Measurements from ENCODE around the gene PTPN11.
"Not testable (repeated sequence)": the region's sequence is repeated elsewhere in the genome, so short reads cannot be mapped to it uniquely, and the experiment has no call there.

Gene PTPN11

GRCh38 chr12:112515868-112516267 lies 97.1 kb downstream of the PTPN11 start:
- Histone ChIP-seq H4K20me1 (ENCODE audit: insufficient read depth, low read length) (no peaks in the 10 kb centered on the region), H3K4me2 (ENCODE audit: insufficient read depth, low read length) (no peak overlapping the region), H3K4me3 (ENCODE audit: low read depth in 1 of 2, low read length in 2 of 2) (no peak overlapping the region), H3K27ac (ENCODE audit: low read length) (no peak overlapping the region), H2AFZ (ENCODE audit: low read depth, low read length) (no peak overlapping the region), H3K27me3 (ENCODE audit: insufficient read depth, low read length, poor library complexity) (no peaks in the 10 kb centered on the region), H3K36me3 (ENCODE audit: insufficient read depth, low read length) (peaks cover 7% of the 10 kb centered on the region; the same call in 1 of the 2 replicates), H3K9ac (ENCODE audit: low read depth, low read length) (no peak overlapping the region), H3K9me3 (ENCODE audit: insufficient read depth, low read length, severe bottlenecking) (no peaks in the 10 kb centered on the region), H3K4me1 (ENCODE audit: insufficient read depth, low read length) (no peaks in the 10 kb centered on the region), H3K79me2 (ENCODE audit: insufficient read depth, low read length) (no peaks in the 10 kb centered on the region)
- TF ChIP-seq EZH2 (IDR thresholded peaks at IDR 0.05; ENCODE audit: borderline replicate concordance, low read depth, low read length, severe bottlenecking): no peak
- TF ChIP-seq CTCF (IDR thresholded peaks at IDR 0.05; ENCODE audit: borderline replicate concordance, extremely low read depth, low read length, poor library complexity, severe bottlenecking): no peak
- DNase-seq: no peak
- ATAC-seq (ENCODE audit: insufficient read depth, low read depth): no peak

- DNase-seq (no peak), ATAC-seq (ENCODE audit: insufficient read depth, low read depth) (no peak)
- Histone ChIP-seq H3K36me3 (ENCODE audit: insufficient read depth, low read length) (no peaks in the 10 kb centered on the region), H3K4me1 (ENCODE audit: insufficient read depth, low read length) (no peaks in the 10 kb centered on the region), H3K27ac (ENCODE audit: low read length) (no peak overlapping the region), H3K9ac (ENCODE audit: low read depth, low read length) (no peak overlapping the region), H3K27me3 (ENCODE audit: insufficient read depth, low read length, poor library complexity) (no peaks in the 10 kb centered on the region), H3K4me3 (ENCODE audit: low read depth in 1 of 2, low read length in 2 of 2) (no peak overlapping the region), H3K4me2 (ENCODE audit: insufficient read depth, low read length) (no peak overlapping the region), H4K20me1 (ENCODE audit: insufficient read depth, low read length) (no peaks in the 10 kb centered on the region), H3K79me2 (ENCODE audit: insufficient read depth, low read length) (no peaks in the 10 kb centered on the region), H2AFZ (ENCODE audit: low read depth, low read length) (no peak overlapping the region), H3K9me3 (ENCODE audit: insufficient read depth, low read length, severe bottlenecking) (no peaks in the 10 kb centered on the region)
- TF ChIP-seq EZH2 (IDR thresholded peaks at IDR 0.05; ENCODE audit: borderline replicate concordance, low read depth, low read length, severe bottlenecking): no peak
- no peak for TF ChIP-seq CTCF (IDR thresholded peaks at IDR 0.05; ENCODE audit: borderline replicate concordance, extremely low read depth, low read length, poor library complexity, severe bottlenecking)
Measured at GRCh38 chr12:112517730-112518364, 99.1 kb downstream of the PTPN11 start.

- Histone ChIP-seq H3K36me3 (ENCODE audit: insufficient read depth, low read length) (no peaks in the 10 kb centered on the region), H2AFZ (ENCODE audit: low read depth, low read length) (no peak overlapping the region), H4K20me1 (ENCODE audit: insufficient read depth, low read length) (no peaks in the 10 kb centered on the region), H3K9me3 (ENCODE audit: insufficient read depth, low read length, severe bottlenecking) (no peaks in the 10 kb centered on the region), H3K27ac (ENCODE audit: low read length) (no peak overlapping the region), H3K9ac (ENCODE audit: low read depth, low read length) (no peak overlapping the region), H3K27me3 (ENCODE audit: insufficient read depth, low read length, poor library complexity) (no peaks in the 10 kb centered on the region), H3K79me2 (ENCODE audit: insufficient read depth, low read length) (no peaks in the 10 kb centered on the region), H3K4me2 (ENCODE audit: insufficient read depth, low read length) (no peak overlapping the region), H3K4me3 (ENCODE audit: low read depth in 1 of 2, low read length in 2 of 2) (no peak overlapping the region), H3K4me1 (ENCODE audit: insufficient read depth, low read length) (no peaks in the 10 kb centered on the region)
- ATAC-seq (ENCODE audit: insufficient read depth, low read depth): no peak
- TF ChIP-seq EZH2 (IDR thresholded peaks at IDR 0.05; ENCODE audit: borderline replicate concordance, low read depth, low read length, severe bottlenecking) (no peak), CTCF (IDR thresholded peaks at IDR 0.05; ENCODE audit: borderline replicate concordance, extremely low read depth, low read length, poor library complexity, severe bottlenecking) (no peak)
- no peak for DNase-seq
Measured at GRCh38 chr12:112518365-112518735, 99.6 kb downstream of the PTPN11 start.

- H3K9ac ChIP-seq (ENCODE audit: low read depth, low read length); H3K4me1 ChIP-seq (ENCODE audit: insufficient read depth, low read length); H4K20me1 ChIP-seq (ENCODE audit: insufficient read depth, low read length); H3K27me3 ChIP-seq (ENCODE audit: insufficient read depth, low read length, poor library complexity); H2AFZ ChIP-seq (ENCODE audit: low read depth, low read length); H3K9me3 ChIP-seq (ENCODE audit: insufficient read depth, low read length, severe bottlenecking); H3K4me3 ChIP-seq (ENCODE audit: low read depth in 1 of 2, low read length in 2 of 2); DNase-seq; H3K36me3 ChIP-seq (ENCODE audit: insufficient read depth, low read length); H3K4me2 ChIP-seq (ENCODE audit: insufficient read depth, low read length); H3K27ac ChIP-seq (ENCODE audit: low read length); ATAC-seq (ENCODE audit: insufficient read depth, low read depth); H3K79me2 ChIP-seq (ENCODE audit: insufficient read depth, low read length): not testable (repeated sequence)
Measured at GRCh38 chr12:112519841-112520340, 101.1 kb downstream of the PTPN11 start.

All from DND-41 (cell line).